Pancreas (tissue), 10 donors: ENCODE data around the gene PRR19. TPM values are rescaled to one million over a fixed set of nuclear protein-coding genes. Genes with fewer than 3 reads are reported as not detected.

Experiments used
- ATAC-seq, 4 donors: fragments of 200-7000 bp; cut with Tn5 transposase; one replicate each; pipeline versions ENCODE4 v1.8.0 to v1.9.1; 2020; ENCODE audit warnings: mild to moderate bottlenecking in 4 of 4, moderate library complexity in 4 of 4
- DNase-seq, 6 donors: peaks; one replicate each; pipeline ENCODE4 v3.0.0-alpha.2; 2020
- FAIRE-seq: peaks from 2 replicates; lab custom pipeline; 2012; peaks lifted over from hg19 to GRCh38; lab: Jason Lieb, UNC
- H3K27ac ChIP-seq, 4 donors: fragments of 200-600 bp; sonication (generic); 1 replicate in 3 of 4; 2 replicates in 1 of 4; pipeline versions ENCODE4 v1.5.0 to v1.8.0; 2020
- H3K27me3 ChIP-seq, 4 donors: fragments of 200-600 bp; one replicate each; pipeline ENCODE4 v1.8.0; 2021
- H3K36me3 ChIP-seq, 3 donors: fragments of 200-600 bp; sonication (generic) in 1 of 3; one replicate each; pipeline versions ENCODE4 v1.5.0 to v1.8.0; 2020 to 2021
- H3K4me1 ChIP-seq, 3 donors: fragments of 200-600 bp; one replicate each; pipeline ENCODE4 v1.8.0; 2021
- H3K4me3 ChIP-seq, 4 donors: fragments of 200-600 bp; sonication (generic) in 2 of 4; one replicate each; pipeline versions ENCODE4 v1.5.0 to v1.8.0; 2020 to 2021
- H3K9me3 ChIP-seq, 4 donors: fragments of 200-600 bp; one replicate each; pipeline ENCODE4 v1.8.0; 2021
- CTCF ChIP-seq, 4 donors: fragments of 200-600 bp; sonication (generic) in 3 of 4; IDR thresholded peaks; one replicate each; pipeline versions ENCODE4 v1.5.0 to v1.8.0; 2021; ENCODE audit warnings: antibody characterized with exemption in 4 of 4
- WGBS, 2 donors: extraction: QIAGEN DNeasy Blood & Tissue Kit; methylation state at CpG; one replicate each; pipeline ENCODE4 v1.1.7; 2013; 5-methylcytosine and 5-hydroxymethylcytosine counted together
- intact Hi-C, 3 donors: fragments of 100-400 bp; cut with DNase I; formaldehyde crosslinking; loops; one replicate each; pipeline versions ENCODE4 v1.11.1 to v1.14.2; 2022
- polyA plus RNA-seq, 2 donors: library from polyadenylated mRNA; stranded (reverse); fragments of 200-250 nt; gene quantifications; one replicate each; pipeline ENCODE4 v1.2.3, GENCODE V29; 2013
- total RNA-seq, 6 donors: library from RNA; stranded (reverse); fragmentation: NEBNext Ultra II Directional in 4 of 6; extraction: Animal tissue kit (Norgen Biotek cat#: 25700) in 4 of 6; gene quantifications; one replicate each; pipeline versions ENCODE4 v1.2.1 to v1.2.4, GENCODE V29; 2021 to 2023
- donor health status: healthy with polysubstance abuse.
- donor health status: DM: no; HTN: no; CAD: no; lungs with moderate emphysema.
- donor health status: DM: no; HTN: no; CAD: no.
- donor health status: control.
- donor health status: control.
- donor health status: Bipolar disorder and iron deficiency.
- donor health status: DM: yes; HTN: yes; CAD: no.
- donor health status: DM: no; HTN: no; CAD: no.
- donor health status: DM: no; HTN: no; CAD: no.
- donor health status: DM: yes; HTN: yes; CAD: no.

Gene PRR19
- total and polyA plus RNA-seq, 8 donors, result 0.12 to 0.99 (median 0.37) TPM

DNA sequence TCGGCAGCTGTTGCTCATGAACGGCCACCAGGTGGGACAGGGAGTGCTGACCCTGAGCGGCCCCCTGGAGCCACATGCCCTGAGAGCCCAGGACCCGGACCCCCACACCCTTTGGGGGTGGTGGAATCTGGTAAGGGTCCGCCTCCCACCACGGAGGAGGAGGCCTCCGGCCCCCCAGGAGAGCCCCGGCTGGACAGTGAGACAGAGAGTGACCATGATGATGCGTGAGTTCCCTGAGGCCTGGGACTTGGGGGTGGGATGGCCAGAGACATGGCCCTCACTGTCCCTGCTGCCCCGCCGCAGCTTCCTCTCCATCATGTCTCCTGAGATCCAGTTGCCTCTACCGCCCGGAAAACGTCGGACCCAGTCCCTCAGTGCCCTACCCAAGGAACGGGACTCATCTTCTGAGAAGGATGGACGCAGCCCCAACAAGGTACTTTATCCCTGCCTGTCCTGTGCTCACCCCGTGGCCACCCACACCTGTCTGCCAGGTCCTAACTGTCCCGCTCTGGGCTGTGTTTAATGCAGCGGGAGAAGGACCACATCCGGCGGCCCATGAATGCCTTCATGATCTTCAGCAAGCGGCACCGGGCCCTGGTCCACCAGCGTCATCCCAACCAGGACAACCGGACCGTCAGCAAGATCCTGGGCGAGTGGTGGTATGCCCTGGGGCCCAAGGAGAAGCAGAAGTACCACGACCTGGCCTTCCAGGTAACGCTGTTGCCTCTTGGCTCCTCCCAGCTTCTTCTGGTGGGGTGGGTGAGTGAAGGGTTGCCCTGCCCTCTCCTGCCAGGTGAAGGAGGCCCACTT lies 14.7 kb upstream of the PRR19 start:
- FAIRE-seq, result no peak
- peaks cover 5 to 50% (median 31%) of the 10 kb centered on the region in 3 donors for H3K36me3 ChIP-seq
- intact Hi-C loops, result no loop called here

GRCh38 chr19:42287827-42288107 lies 14.2 kb upstream of the PRR19 start:
- no peak for FAIRE-seq
- no peaks in the 10 kb centered on the region for H3K9me3 ChIP-seq

More for the DNA sequence above, 14.7 kb upstream of the PRR19 start:
- DNase-seq, result peak in 1 of 6 donors; percentile 80
- TF ChIP-seq CTCF (IDR thresholded peaks at IDR 0.05), result no peak
- Histone ChIP-seq H3K9me3 (no peaks in the 10 kb centered on the region), H3K4me3 (no peak overlapping the region), H3K27ac (no peak overlapping the region), H3K27me3 (no peaks in the 10 kb centered on the region), H3K4me1 (peaks cover 0 to 19% (median 13%) of the 10 kb centered on the region in 3 donors)
- no peak for ATAC-seq
- WGBS, 2 donors, result 90 to 91% methylated on average over 28 to 30 of the region's 30 CpGs

GRCh38 chr19:42288387-42288786 lies 13.5 kb upstream of the PRR19 start:
- peaks cover 5 to 54% (median 41%) of the 10 kb centered on the region in 3 donors for H3K36me3 ChIP-seq
- no peak overlapping the region for H3K27ac ChIP-seq

More at GRCh38 chr19:42287827-42288107, 14.2 kb upstream of the PRR19 start:
- H3K4me1 ChIP-seq, result peaks cover 0 to 13% (median 13%) of the 10 kb centered on the region in 3 donors
- H3K36me3 ChIP-seq, result peaks cover 5 to 54% (median 36%) of the 10 kb centered on the region in 3 donors
- no peak for ATAC-seq
- 93 to 96% methylated on average over 10 of the region's 10 CpGs for WGBS, 2 donors
- no peak overlapping the region for H3K27ac ChIP-seq
- TF ChIP-seq CTCF (IDR thresholded peaks at IDR 0.05), result no peak
- H3K4me3 ChIP-seq, result no peak overlapping the region
- intact Hi-C loops, result no loop called here
- DNase-seq, result no peak
- H3K27me3 ChIP-seq, result no peaks in the 10 kb centered on the region

GRCh38 chr19:42288881-42289555 lies 12.9 kb upstream of the PRR19 start:
- no peak overlapping the region for H3K4me3 ChIP-seq
- peaks cover 5 to 54% (median 41%) of the 10 kb centered on the region in 3 donors for H3K36me3 ChIP-seq
- 91 to 93% methylated on average over 22 of the region's 22 CpGs for WGBS, 2 donors
- no peak for DNase-seq
- ATAC-seq, result no peak
- no peaks in the 10 kb centered on the region for H3K9me3 ChIP-seq
- H3K27ac ChIP-seq, result no peak overlapping the region
- intact Hi-C loops, result no loop called here
- no peaks in the 10 kb centered on the region for H3K27me3 ChIP-seq
- H3K4me1 ChIP-seq, result peaks cover 0 to 13% (median 10%) of the 10 kb centered on the region in 3 donors
- no peak for TF ChIP-seq CTCF (IDR thresholded peaks at IDR 0.05)
- no peak for FAIRE-seq

More at GRCh38 chr19:42288387-42288786, 13.5 kb upstream of the PRR19 start:
- TF ChIP-seq CTCF (IDR thresholded peaks at IDR 0.05), result no peak
- 94 to 95% methylated on average over 4 of the region's 4 CpGs for WGBS, 2 donors
- ATAC-seq (no peak), DNase-seq (no peak), FAIRE-seq (no peak)
- H3K27me3 ChIP-seq, result no peaks in the 10 kb centered on the region
- H3K4me1 ChIP-seq, result peaks cover 0 to 13% (median 10%) of the 10 kb centered on the region in 3 donors
- intact Hi-C loops, result no loop called here
- H3K4me3 ChIP-seq, result no peak overlapping the region
- no peaks in the 10 kb centered on the region for H3K9me3 ChIP-seq
